Osteoblast (primary cell): ENCODE data around the gene KCNQ5. TPM values are rescaled to one million over a fixed set of nuclear protein-coding genes. Genes with fewer than 3 reads are reported as not detected.
A peak's percentile ranks its signal among the peaks of the same experiment; 100 is the strongest.

ENCODE experiments used
- DNase-seq: peaks from one replicate; pipeline ENCODE4 v3.0.0; 2011; ENCODE audit warnings: low spot score, mixed read lengths; ENCODE audit not compliant: insufficient read length; ENCODE audit errors: missing footprints
- H2AFZ ChIP-seq: 2 replicates; pipeline ENCODE4 v1.6.0; 2011; ENCODE audit warnings: mild to moderate bottlenecking, low read length
- H3K27ac ChIP-seq: 2 replicates; pipeline ENCODE4 v1.5.1; 2011; ENCODE audit warnings: mild to moderate bottlenecking, low read depth, low read length, moderate library complexity
- H3K27me3 ChIP-seq: 2 replicates; pipeline ENCODE4 v1.6.0; 2012; ENCODE audit warnings: mild to moderate bottlenecking, control low read depth, inconsistent platforms, low read length, moderate library complexity; ENCODE audit not compliant: insufficient read depth
- H3K36me3 ChIP-seq: 2 replicates; pipeline ENCODE4 v1.5.1; 2011; ENCODE audit warnings: mild to moderate bottlenecking, low read length, control low read depth, moderate library complexity; ENCODE audit not compliant: insufficient read depth
- H3K4me1 ChIP-seq: 2 replicates; pipeline ENCODE4 v1.5.1; 2011; ENCODE audit warnings: mild to moderate bottlenecking, low read length, control low read depth, moderate library complexity; ENCODE audit not compliant: insufficient read depth
- H3K4me2 ChIP-seq: 2 replicates; pipeline ENCODE4 v1.6.0; 2011; ENCODE audit warnings: mild to moderate bottlenecking, low read length; ENCODE audit not compliant: insufficient read depth
- H3K4me3 ChIP-seq: fragments of 200-600 bp; sonication (generic); 3 replicates; pipeline ENCODE4 v1.5.1; 2012; ENCODE audit warnings: mild to moderate bottlenecking, low read length, inconsistent platforms; ENCODE audit not compliant: insufficient read depth
- H3K79me2 ChIP-seq: 2 replicates; pipeline ENCODE4 v1.6.0; 2012; ENCODE audit warnings: mild to moderate bottlenecking, low read length, control low read depth, inconsistent platforms; ENCODE audit not compliant: insufficient read depth
- H3K9me3 ChIP-seq: 2 replicates; pipeline ENCODE4 v1.5.1; 2011; ENCODE audit warnings: low read depth, low read length, control low read depth
- H4K20me1 ChIP-seq: 2 replicates; pipeline ENCODE4 v1.6.0; 2012; ENCODE audit warnings: mild to moderate bottlenecking, low read length, control low read depth; ENCODE audit not compliant: insufficient read depth
- total RNA-seq: library from RNA; depleted of rRNA; stranded (reverse); fragments of >200 nt; gene quantifications from 2 replicates; pipeline ENCODE4 v1.2.3, GENCODE V29; 2012
- TF ChIP-seq, protein P1 (sequence below): IDR thresholded peaks from 2 replicates; pipeline ENCODE4 v1.5.1; 2011; ENCODE audit warnings: mild to moderate bottlenecking, low read depth, low read length, moderate library complexity; ENCODE audit errors: extremely low read depth

KCNQ5 gene
- total RNA-seq, 1 donor, result 4.0 TPM

DNA sequence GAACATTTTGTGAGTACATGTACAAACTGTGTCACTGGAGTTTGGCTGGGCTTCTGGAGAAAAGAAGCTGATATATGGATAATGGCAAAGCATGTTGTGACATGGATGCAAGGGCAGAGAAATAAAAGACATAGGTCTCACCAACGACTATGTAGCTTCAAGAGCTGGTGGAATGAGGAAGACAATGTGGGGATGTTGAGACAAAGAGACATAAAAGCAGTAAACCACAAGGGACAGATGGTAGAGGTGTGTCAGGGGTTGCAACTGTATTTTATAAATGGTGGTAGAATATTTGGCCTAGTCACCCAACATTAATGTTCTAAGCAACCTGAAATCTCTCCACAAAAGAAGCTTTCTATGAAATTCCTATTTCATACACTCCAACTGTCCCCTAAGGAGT is 199.0 kb downstream of the KCNQ5 start:
- Histone ChIP-seq H3K4me2 (no peak overlapping the region), H3K4me1 (peaks cover 17% of the 10 kb centered on the region), H3K9me3 (no peaks in the 10 kb centered on the region), H3K27ac (no peak overlapping the region), H3K79me2 (no peaks in the 10 kb centered on the region), H3K27me3 (no peaks in the 10 kb centered on the region), H4K20me1 (no peaks in the 10 kb centered on the region), H2AFZ (no peak overlapping the region), H3K4me3 (no peak overlapping the region), H3K36me3 (no peaks in the 10 kb centered on the region)
- TF ChIP-seq, protein P1, sequence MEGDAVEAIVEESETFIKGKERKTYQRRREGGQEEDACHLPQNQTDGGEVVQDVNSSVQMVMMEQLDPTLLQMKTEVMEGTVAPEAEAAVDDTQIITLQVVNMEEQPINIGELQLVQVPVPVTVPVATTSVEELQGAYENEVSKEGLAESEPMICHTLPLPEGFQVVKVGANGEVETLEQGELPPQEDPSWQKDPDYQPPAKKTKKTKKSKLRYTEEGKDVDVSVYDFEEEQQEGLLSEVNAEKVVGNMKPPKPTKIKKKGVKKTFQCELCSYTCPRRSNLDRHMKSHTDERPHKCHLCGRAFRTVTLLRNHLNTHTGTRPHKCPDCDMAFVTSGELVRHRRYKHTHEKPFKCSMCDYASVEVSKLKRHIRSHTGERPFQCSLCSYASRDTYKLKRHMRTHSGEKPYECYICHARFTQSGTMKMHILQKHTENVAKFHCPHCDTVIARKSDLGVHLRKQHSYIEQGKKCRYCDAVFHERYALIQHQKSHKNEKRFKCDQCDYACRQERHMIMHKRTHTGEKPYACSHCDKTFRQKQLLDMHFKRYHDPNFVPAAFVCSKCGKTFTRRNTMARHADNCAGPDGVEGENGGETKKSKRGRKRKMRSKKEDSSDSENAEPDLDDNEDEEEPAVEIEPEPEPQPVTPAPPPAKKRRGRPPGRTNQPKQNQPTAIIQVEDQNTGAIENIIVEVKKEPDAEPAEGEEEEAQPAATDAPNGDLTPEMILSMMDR, result no peak
- DNase-seq, result no peak

DNA sequence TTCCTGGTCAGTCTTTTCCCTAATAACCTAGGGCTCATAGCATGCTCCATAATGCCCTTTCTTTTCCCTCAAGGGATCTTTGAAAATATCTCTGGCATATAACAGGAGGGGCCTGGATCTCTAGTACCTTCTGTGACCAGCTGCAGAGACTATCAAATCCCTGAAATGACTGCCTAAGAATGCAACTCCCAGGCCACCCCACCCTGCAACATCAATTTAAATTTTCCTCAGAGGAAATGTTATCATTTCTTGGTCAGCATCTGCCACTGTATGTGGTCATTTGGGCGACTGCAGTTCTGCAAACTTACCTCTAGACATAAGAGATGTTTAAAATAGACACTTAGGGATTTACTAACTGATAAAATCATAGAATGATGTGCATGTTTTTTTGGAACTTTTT is 200.2 kb downstream of the KCNQ5 start:
- no peak for DNase-seq

DNA sequence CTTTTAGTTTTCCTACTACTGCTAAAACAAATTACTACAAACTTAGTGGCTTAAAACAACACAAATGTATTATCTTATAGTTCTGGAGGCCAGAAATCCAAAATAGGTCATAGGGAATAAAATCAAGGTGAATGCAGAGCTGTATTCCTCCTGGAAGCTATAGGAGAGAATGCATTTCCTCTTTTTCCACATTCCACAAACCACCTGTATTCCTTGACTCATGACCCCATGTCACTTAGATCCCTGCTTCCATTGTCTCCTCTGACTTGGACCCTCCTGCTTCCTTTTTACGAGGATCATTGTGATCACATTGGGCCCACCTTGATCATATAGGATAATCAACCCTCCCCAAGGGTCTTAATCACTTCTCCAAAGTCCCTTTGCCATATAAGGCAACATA is 200.8 kb downstream of the KCNQ5 start:
- no peaks in the 10 kb centered on the region for H3K9me3 ChIP-seq
- TF ChIP-seq, protein P1, result no peak
- no peaks in the 10 kb centered on the region for H3K36me3 ChIP-seq
- H3K27me3 ChIP-seq, result no peaks in the 10 kb centered on the region
- H4K20me1 ChIP-seq, result no peaks in the 10 kb centered on the region
- no peak overlapping the region for H3K4me3 ChIP-seq
- H3K27ac ChIP-seq, result no peak overlapping the region
- H2AFZ ChIP-seq, result no peak overlapping the region
- H3K4me1 ChIP-seq, result peaks cover 16% of the 10 kb centered on the region
- DNase-seq, result no peak
- H3K4me2 ChIP-seq, result no peak overlapping the region
- H3K79me2 ChIP-seq, result no peaks in the 10 kb centered on the region

More for the DNA sequence above, 200.2 kb downstream of the KCNQ5 start:
- Histone ChIP-seq H3K27me3 (no peaks in the 10 kb centered on the region), H3K27ac (no peak overlapping the region), H3K4me2 (no peak overlapping the region), H3K79me2 (no peaks in the 10 kb centered on the region), H3K4me1 (peaks cover 20% of the 10 kb centered on the region), H2AFZ (no peak overlapping the region), H4K20me1 (no peaks in the 10 kb centered on the region), H3K4me3 (no peak overlapping the region), H3K9me3 (no peaks in the 10 kb centered on the region), H3K36me3 (no peaks in the 10 kb centered on the region)
- TF ChIP-seq, protein P1, result no peak

DNA sequence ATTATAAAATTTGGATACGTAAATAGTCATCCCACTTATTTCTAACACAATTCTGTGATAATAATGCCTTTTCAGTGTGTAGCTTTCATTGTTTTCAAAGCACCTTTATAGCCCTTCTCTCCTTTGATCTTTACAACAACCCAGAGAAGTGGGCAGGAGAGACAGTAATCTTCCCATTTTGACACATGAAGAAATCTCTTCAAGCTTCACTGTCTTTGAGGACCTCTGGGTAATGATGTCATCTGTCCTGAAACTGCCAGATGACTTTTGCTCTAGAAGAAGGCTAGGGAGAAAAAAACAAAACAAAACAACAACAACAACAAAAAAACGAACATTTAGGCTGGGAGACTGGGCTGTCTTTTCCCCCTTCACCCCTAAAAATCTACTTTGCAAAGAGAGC is 203.0 kb downstream of the KCNQ5 start:
- H3K4me2 ChIP-seq, result no peak overlapping the region
- H3K79me2 ChIP-seq, result no peaks in the 10 kb centered on the region
- no peaks in the 10 kb centered on the region for H3K36me3 ChIP-seq
- H3K4me3 ChIP-seq, result no peak overlapping the region
- TF ChIP-seq, protein P1, result no peak
- H3K27me3 ChIP-seq, result no peaks in the 10 kb centered on the region
- H3K9me3 ChIP-seq, result no peaks in the 10 kb centered on the region
- no peak for DNase-seq
- H2AFZ ChIP-seq, result no peak overlapping the region
- peak overlapping the region; percentile 74 for H3K27ac ChIP-seq
- H3K4me1 ChIP-seq, result peaks cover 16% of the 10 kb centered on the region
- no peaks in the 10 kb centered on the region for H4K20me1 ChIP-seq
